GM12878 (cell line): Measurements from ENCODE around the gene GJD2. TPM values are rescaled to one million over a fixed set of nuclear protein-coding genes. Genes with fewer than 3 reads are reported as not detected.

ENCODE experiments used
- ATAC-seq: fragments of 200-7000 bp; cut with Tn5 transposase; 3 replicates; pipeline ENCODE4 v1.9.1; 2020; ENCODE audit warnings: mild to moderate bottlenecking, moderate library complexity
- BruUV-seq: library from RNA; stranded (reverse); fragments of 400-500 nt; replicated peaks from 2 replicates; lab custom pipeline; 2021; lab: Mats Ljungman, UMichigan
- CTCF ChIA-PET: fragments of 300-600 bp; sonication (Branson Sonifier 250); formaldehyde crosslinking; extraction: SDS; loops from one replicate; lab custom pipeline; 2021; ENCODE audit warnings: inconsistent platforms; lab: Yijun Ruan, JAX
- POLR2A ChIA-PET: fragments of 350-600 bp; formaldehyde crosslinking; extraction: SDS; loops from one replicate; lab custom pipeline; 2021; ENCODE audit warnings: inconsistent platforms; lab: Charles Lee
- RAD21 ChIA-PET: fragments of 300-600 bp; sonication (Branson Sonifier 250); formaldehyde crosslinking; loops from one replicate; lab custom pipeline; 2023; ENCODE audit warnings: antibody characterized with exemption; ENCODE audit not compliant: unreplicated experiment; lab: Charles Lee
- SMC1A ChIA-PET: fragments of 300-600 bp; sonication (Branson Sonifier 250); formaldehyde crosslinking; loops from one replicate; lab custom pipeline; 2023; ENCODE audit not compliant: unreplicated experiment, uncharacterized antibody; lab: Charles Lee
- DNase-seq: peaks from one replicate; pipeline ENCODE4 v3.0.0-alpha.2; 2011; ENCODE audit warnings: low read depth, low spot score
- FAIRE-seq: peaks from 3 replicates; lab custom pipeline; 2011; peaks lifted over from hg19 to GRCh38; lab: Jason Lieb, UNC
- H2AFZ ChIP-seq: 2 replicates; pipeline ENCODE4 v1.6.0; 2011; ENCODE audit warnings: low read depth, low read length, control low read depth; ENCODE audit not compliant: control insufficient read depth
- H3K27ac ChIP-seq: 2 replicates; pipeline ENCODE4 v1.5.1; 2011; ENCODE audit warnings: control low read depth; ENCODE audit not compliant: control insufficient read depth, insufficient read depth
- H3K27me3 ChIP-seq, 2 experiments: replicated peaks in 1 of 2; 2 replicates each; pipeline versions ENCODE4 v1.6.0 to v1.6.1; 2011; ENCODE audit warnings: low read length in 1 of 2; ENCODE audit not compliant: control insufficient read depth in 2 of 2, insufficient read depth in 2 of 2
- H3K36me3 ChIP-seq, 2 experiments: 2 replicates each; pipeline ENCODE4 v1.5.1; 2011; ENCODE audit warnings: low read length in 1 of 2; ENCODE audit not compliant: control insufficient read depth in 2 of 2, insufficient read depth in 2 of 2
- H3K4me1 ChIP-seq: 2 replicates; pipeline ENCODE4 v1.6.1; 2011; ENCODE audit warnings: mild to moderate bottlenecking, low read length, moderate library complexity, mixed read lengths; ENCODE audit not compliant: control insufficient read depth, insufficient read depth
- H3K4me2 ChIP-seq: 2 replicates; pipeline ENCODE4 v1.6.0; 2011; ENCODE audit warnings: control low read depth; ENCODE audit not compliant: control insufficient read depth, insufficient read depth
- H3K4me3 ChIP-seq: fragments of 200-600 bp; sonication (generic); 2 replicates; pipeline ENCODE4 v1.5.1; 2016
- H3K79me2 ChIP-seq: 2 replicates; pipeline ENCODE4 v1.6.0; 2011; ENCODE audit warnings: low read length; ENCODE audit not compliant: control insufficient read depth, insufficient read depth
- H3K9ac ChIP-seq: 2 replicates; pipeline ENCODE4 v1.8.0; 2011; ENCODE audit warnings: low read length, control low read depth, mixed read lengths; ENCODE audit not compliant: control insufficient read depth, insufficient read depth
- H3K9me3 ChIP-seq: replicated peaks from 3 replicates; pipeline ENCODE4 v1.5.1; 2011; ENCODE audit warnings: mild to moderate bottlenecking, low read length; ENCODE audit not compliant: control insufficient read depth, insufficient read depth
- H4K20me1 ChIP-seq: 2 replicates; pipeline ENCODE4 v1.6.0; 2011; ENCODE audit not compliant: control insufficient read depth, insufficient read depth
- BHLHE40 ChIP-seq, 2 experiments: fragments of 450-650 bp in 1 of 2; IDR thresholded peaks; 2 replicates each; pipeline ENCODE4 v1.6.1; 2011 to 2017; ENCODE audit warnings: low read depth in 2 of 2, borderline replicate concordance in 1 of 2, improper control_type of control experiment in 1 of 2, low read length in 1 of 2, mild to moderate bottlenecking in 1 of 2
- CBX3 ChIP-seq: fragments of 200-600 bp; sonication (generic); IDR thresholded peaks from 2 replicates; pipeline ENCODE4 v1.6.1; 2016; ENCODE audit warnings: low read depth, borderline replicate concordance
- IRF5 ChIP-seq: fragments of 450-650 bp; IDR thresholded peaks from 2 replicates; pipeline ENCODE4 v1.6.1; 2017; ENCODE audit warnings: borderline replicate concordance
- NBN ChIP-seq: fragments of 450-650 bp; IDR thresholded peaks from 2 replicates; pipeline ENCODE4 v1.6.1; 2016
- POLR2AphosphoS2 ChIP-seq: IDR thresholded peaks from 2 replicates; pipeline ENCODE4 v1.6.1; 2011; ENCODE audit warnings: low read depth, mild to moderate bottlenecking, low read length, improper control_type of control experiment, moderate library complexity
- POLR2AphosphoS5 ChIP-seq: IDR thresholded peaks from 2 replicates; pipeline ENCODE4 v1.6.1; 2011; ENCODE audit warnings: mild to moderate bottlenecking, low read length, inconsistent platforms
- RELB ChIP-seq: fragments of 450-650 bp; IDR thresholded peaks from 2 replicates; pipeline ENCODE4 v1.6.1; 2017; ENCODE audit warnings: low read depth, mild to moderate bottlenecking, moderate library complexity
- WRNIP1 ChIP-seq: IDR thresholded peaks from 2 replicates; pipeline ENCODE4 v1.6.1; 2011; ENCODE audit warnings: low read depth, low read length, improper control_type of control experiment, borderline replicate concordance
- YY1 ChIP-seq: IDR thresholded peaks from 2 replicates; pipeline ENCODE4 v1.6.1; 2011; ENCODE audit warnings: low read depth, mild to moderate bottlenecking, low read length
- ZNF687 ChIP-seq: fragments of 450-650 bp; IDR thresholded peaks from 2 replicates; pipeline ENCODE4 v1.6.1; 2017; ENCODE audit warnings: mild to moderate bottlenecking, moderate library complexity
- WGBS: methylation state at CpG from one replicate; pipeline ENCODE4 v1.1.6; 2016; ENCODE audit warnings: low lambda C conversion rate; ENCODE audit not compliant: insufficient replicate concordance, insufficient coverage; ENCODE audit errors: missing lambda C conversion rate; 5-methylcytosine and 5-hydroxymethylcytosine counted together
- in situ Hi-C: fragments of 300-500 bp; cut with MboI; formaldehyde crosslinking; loops from 9 replicates; pipeline ENCODE4 v1.14.3; 2018; ENCODE audit warnings: mixed read lengths
- intact Hi-C: fragments of 100-400 bp; cut with micrococcal nuclease; formaldehyde crosslinking; loops from one replicate; pipeline ENCODE4 v1.14.2; 2022; ENCODE audit not compliant: unreplicated experiment
- polyA plus RNA-seq, 11 experiments: library from polyadenylated mRNA; depleted of rRNA in 4 of 11; unstranded in 6 of 11; stranded (reverse) in 5 of 11; fragments of >200 nt; fragmentation: Nextera tagmentation in 4 of 11; fragmentation: Illumina TruSeq in 1 of 11; extraction: Ambion mirVana in 4 of 11; extraction: Trizol in 1 of 11; gene quantifications; 1 replicate in 1 of 11; 2 replicates in 10 of 11; pipeline versions ENCODE4 v1.2.1 to v1.2.3, GENCODE V29; 2011 to 2016; ENCODE audit warnings: inconsistent platforms in 2 of 11, missing spikeins in 2 of 11, low read depth in 1 of 11
- total RNA-seq, 4 experiments: library from RNA; depleted of rRNA in 3 of 4; stranded (reverse); fragments of >200 nt in 3 of 4; fragmentation: Illumina TruSeq in 1 of 4; extraction: Trizol in 1 of 4; gene quantifications; 2 replicates each; pipeline versions ENCODE4 v1.2.1 to v1.2.3, GENCODE V29; 2013 to 2021

GJD2 gene
- total and polyA plus RNA-seq, 10 of the 15 experiments (the other 5 are each of a cell fraction or from before 2014, with no cell fraction given), result not detected

- TF ChIP-seq ZNF687 (no peak), CBX3 (no peak), IRF5 (no peak), WRNIP1 (no peak)
Measured at GRCh38 chr15:34717729-34718128, 37.1 kb downstream of the GJD2 start (continued).

GRCh38 chr15:34716111-34716510 lies 38.7 kb downstream of the GJD2 start:
- H3K4me3 ChIP-seq, result no peak overlapping the region
- ChIA-PET RAD21 (no interaction called here), CTCF (no interaction called here), POLR2A (no interaction called here), SMC1A (no interaction called here)
- in situ Hi-C loops, result no loop called here
- no peaks in the 10 kb centered on the region for H3K9me3 ChIP-seq
- no peak overlapping the region for H3K4me2 ChIP-seq
- no peak for DNase-seq
- no peak for ATAC-seq
- H3K9ac ChIP-seq, result no peak overlapping the region
- H3K27me3 ChIP-seq, result no peaks in the 10 kb centered on the region; a peak in 2 of 4 replicates
- intact Hi-C loops, result no loop called here
- no peaks in the 10 kb centered on the region for H3K36me3 ChIP-seq
- H3K27ac ChIP-seq, result no peak overlapping the region
- H2AFZ ChIP-seq, result no peak overlapping the region
- no peak for TF ChIP-seq BHLHE40 (IDR thresholded peaks at IDR 0.05; ENCODE audit: borderline replicate concordance in 1 of 2, low read depth in 2 of 2, low read length in 1 of 2)
- TF ChIP-seq POLR2AphosphoS2, result no peak
- no peak for TF ChIP-seq POLR2AphosphoS5
- TF ChIP-seq RELB, result no peak
- no peak for TF ChIP-seq NBN
- no peak for TF ChIP-seq YY1
- H3K79me2 ChIP-seq, result no peaks in the 10 kb centered on the region
- 11% methylated on average over 9 of the region's 9 CpGs for WGBS
- FAIRE-seq, result no peak
- H3K4me1 ChIP-seq, result no peaks in the 10 kb centered on the region
- BruUV-seq, result no TSS peak
- no peaks in the 10 kb centered on the region for H4K20me1 ChIP-seq
